22Rv1 (cell line): ENCODE results near the gene SLC6A11.

Source experiments
- CTCF ChIP-seq: fragments of 450-650 bp; IDR thresholded peaks from 2 replicates; pipeline ENCODE4 v1.5.1; 2017; ENCODE audit warnings: mild to moderate bottlenecking
- ZFX ChIP-seq: fragments of 450-650 bp; IDR thresholded peaks from 2 replicates; pipeline ENCODE4 v1.6.1; 2017; ENCODE audit warnings: antibody characterized with exemption, borderline replicate concordance

GRCh38 chr3:10869460-10869859 is 53.4 kb downstream of the SLC6A11 start:
- TF ChIP-seq CTCF (no peak), ZFX (no peak)
